Umbilical cord (tissue), 2 donors: ENCODE results near the gene TRMT2B. TPM values are rescaled to one million over a fixed set of nuclear protein-coding genes. Genes with fewer than 3 reads are reported as not detected.
"Not testable (repeated sequence)": the region's sequence is repeated elsewhere in the genome, so short reads cannot be mapped to it uniquely, and the experiment has no call there.

Experiments
- DNase-seq: peaks from one replicate; pipeline ENCODE4 v3.0.0-alpha.2; 2015; ENCODE audit warnings: low spot score
- total RNA-seq: library from RNA; depleted of rRNA; stranded (reverse); fragments of >200 nt; gene quantifications from one replicate; pipeline ENCODE4 v1.2.3, GENCODE V29; 2014; ENCODE audit warnings: low replicate concordance; ENCODE audit not compliant: insufficient read depth

TRMT2B gene
- total RNA-seq, 1 donor from 2014 or later, result 6.0 TPM

GRCh38 chrX:101009090-101009489 is 42.8 kb downstream of the TRMT2B start:
- DNase-seq, result no peak

- no peak for DNase-seq
Observed at GRCh38 chrX:100999451-100999850, 52.5 kb downstream of the TRMT2B start.

DNA sequence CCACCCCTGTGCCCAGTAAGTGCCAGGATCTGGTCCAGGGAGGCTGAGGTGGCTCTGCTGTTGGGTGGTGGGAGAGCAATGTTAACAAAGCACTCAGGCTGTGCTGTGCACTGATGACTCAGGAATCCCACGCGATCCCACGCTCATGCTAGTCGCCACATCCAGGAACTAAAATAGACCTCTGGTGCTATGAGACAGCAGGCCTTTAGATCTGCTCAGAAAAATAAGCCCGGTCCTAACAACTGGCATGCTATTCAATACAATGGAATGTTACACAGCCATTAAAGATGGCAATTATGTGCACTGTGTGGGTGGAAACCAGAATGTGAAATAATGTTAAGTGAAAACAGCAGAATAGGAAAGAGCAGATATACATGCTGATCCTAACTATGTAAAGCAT is 56.4 kb downstream of the TRMT2B start:
- DNase-seq, result no peak

- DNase-seq, result no peak
Observed at GRCh38 chrX:100994352-100995281, 57.3 kb downstream of the TRMT2B start.

DNA sequence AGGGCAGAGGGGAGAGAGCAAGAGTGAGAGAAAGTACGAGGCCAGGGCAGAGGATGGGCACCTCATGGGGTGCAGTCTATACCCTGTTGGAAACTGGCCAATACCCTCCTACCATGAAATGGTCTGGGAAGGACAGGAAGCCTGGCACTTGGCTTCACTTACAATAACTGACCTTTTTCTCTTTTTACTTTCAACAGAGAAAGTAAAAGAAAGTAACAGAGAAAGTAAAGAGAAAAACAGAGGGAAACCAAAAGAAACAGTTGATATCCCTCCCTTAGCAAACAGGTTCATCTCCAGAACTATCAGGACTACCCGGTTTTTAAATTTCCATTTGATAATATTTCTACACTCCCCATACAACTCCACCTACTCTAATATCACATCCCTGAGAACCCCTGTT is 61.8 kb downstream of the TRMT2B start:
- DNase-seq, result no peak

GRCh38 chrX:100984818-100985217 is 67.1 kb downstream of the TRMT2B start:
- no peak for DNase-seq

DNA sequence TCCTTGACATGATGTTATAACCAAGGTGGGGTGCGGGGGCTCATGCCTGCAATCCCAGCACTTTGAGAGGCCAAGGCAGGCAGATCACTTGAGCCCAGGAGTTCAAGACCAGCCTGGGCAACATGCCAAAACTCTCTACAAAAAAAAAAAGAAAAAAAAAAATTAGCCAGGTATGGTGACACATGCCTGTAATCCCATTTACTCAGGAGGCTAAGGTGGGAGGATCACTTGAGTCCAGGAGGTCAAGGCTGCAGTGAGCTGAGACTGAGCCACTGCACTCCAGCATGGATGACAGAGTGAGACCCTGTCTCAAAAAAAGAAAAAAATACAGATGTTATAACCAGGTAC is 70.4 kb downstream of the TRMT2B start:
- not testable (repeated sequence) for DNase-seq

DNA sequence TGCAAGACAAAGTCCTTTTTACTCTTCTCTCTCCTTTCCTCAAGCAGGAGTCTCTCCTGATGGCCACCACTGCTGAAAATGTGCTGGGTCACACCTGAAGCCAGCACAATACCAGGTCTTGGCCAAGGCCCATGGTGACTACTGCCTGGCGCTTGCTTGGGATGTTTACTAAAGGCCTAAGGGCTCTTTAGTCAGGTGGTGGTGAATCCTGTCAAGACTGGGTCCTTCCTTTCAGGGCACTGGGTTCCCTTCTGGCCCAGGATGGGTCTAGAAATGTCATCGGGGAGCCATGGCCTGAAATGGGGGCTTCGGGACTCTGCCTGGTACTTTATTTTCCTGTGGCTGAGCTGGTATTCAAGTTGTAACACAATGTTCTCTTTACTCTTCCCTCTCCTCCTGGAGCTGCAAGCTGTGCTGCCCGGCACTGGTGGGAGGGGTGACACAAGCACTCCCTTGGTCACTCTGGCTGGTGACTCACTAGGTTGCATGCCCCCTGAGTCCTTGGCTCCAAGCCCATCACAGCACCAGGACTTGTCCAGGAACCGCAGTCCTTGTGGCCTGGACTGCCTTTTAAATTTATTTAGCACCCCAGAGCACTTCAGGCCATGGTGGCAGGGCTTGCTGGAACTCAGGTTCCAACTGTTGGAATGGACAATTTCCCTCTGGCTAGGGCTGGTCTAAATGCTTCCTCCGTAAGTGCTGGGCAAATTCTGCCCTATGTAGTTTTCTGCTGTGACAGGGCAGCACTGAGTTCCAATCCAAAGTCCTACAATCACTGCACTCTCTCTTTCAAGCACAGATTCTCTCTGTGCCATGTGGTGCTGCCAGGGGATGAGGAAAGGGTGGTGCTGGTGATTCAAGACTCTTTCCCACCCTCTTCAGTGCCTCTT is 71.1 kb downstream of the TRMT2B start:
- no peak for DNase-seq

DNA sequence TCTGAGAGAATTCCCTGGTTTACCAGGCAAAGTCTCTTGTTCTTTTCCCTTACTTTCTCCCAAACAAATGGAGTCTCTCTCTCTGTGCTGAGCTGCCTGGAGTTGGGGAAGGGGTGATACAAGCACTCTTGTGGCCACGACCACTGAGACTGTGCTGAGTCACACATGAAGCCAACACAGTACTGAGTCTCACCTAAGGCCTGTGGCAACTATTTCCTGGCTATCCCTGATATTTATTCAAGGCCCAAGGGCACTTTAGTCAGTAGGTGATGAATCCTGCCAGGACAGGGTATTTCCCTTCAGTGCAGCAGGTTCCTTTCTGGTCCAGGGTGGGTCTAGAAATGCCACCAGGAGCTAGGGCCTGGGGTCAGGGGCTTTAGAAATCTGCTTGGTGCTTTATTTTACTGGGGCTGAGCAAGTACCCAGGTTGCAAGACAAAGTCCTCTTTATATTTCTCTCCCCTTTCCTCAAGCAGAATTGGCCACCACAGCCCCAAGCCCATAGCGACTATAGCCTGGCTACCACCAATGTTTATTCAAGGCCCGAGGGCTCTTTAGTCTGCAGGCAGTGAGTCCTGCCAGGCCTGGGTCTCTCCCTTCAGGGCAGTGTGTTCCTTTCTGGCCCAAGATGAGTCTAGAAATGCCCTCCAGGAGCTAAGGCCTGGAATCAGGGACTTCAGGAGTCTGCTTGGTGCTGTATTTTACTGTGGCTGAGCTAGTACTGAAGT is 71.9 kb downstream of the TRMT2B start:
- DNase-seq, result no peak

- DNase-seq, result no peak
Observed at GRCh38 chrX:100976211-100976610, 75.7 kb downstream of the TRMT2B start.

DNA sequence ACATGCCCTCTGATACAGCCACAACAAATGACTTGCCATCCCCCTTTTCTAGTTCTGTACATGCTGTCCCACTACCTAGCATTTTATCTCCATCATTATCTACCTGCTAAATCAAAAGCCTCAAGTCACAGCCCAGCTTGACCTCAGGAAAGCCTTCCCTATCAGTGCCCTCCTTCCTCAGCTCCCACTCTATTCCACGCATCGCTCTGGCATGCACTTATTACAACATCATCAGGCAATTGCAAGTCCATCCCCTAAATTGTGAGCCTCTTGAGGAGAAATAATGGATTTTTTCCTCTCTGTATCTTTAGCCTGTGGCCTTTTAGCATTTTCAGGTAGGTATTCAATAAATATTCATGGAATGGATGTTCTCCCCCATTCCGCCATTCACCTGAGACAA is 76.7 kb downstream of the TRMT2B start:
- no peak for DNase-seq

DNA sequence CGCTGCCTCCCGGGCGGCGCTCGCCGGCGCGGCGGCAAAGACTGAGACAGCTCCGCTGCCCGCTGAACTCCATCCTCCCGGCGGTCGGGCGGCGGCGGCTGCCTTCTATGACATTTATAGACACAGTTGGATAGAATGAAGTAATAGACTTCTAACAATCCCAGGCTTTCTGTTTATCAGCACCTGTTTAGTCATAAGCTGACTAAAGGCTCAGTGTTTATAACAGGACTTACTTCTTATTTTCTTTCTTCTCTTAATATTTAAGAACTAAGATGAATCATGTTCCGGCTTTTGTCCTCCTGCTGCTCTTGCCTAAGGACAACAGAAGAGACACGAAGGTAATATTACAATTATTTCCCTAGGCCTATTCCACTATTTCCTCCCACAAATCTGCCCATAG is 78.5 kb downstream of the TRMT2B start:
- DNase-seq, result no peak

- no peak for DNase-seq
Observed at GRCh38 chrX:100969936-100970335, 82.0 kb downstream of the TRMT2B start.

GRCh38 chrX:100969408-100969807 is 82.5 kb downstream of the TRMT2B start, which contains the start of gene ARL13A:
ARL13A (plus strand) TSS chrX:100969708; CDS start chrX:100973690, 3,982 bp downstream.
- no peak for DNase-seq

- DNase-seq, result no peak
Observed at GRCh38 chrX:100964362-100964761, 87.5 kb downstream of the TRMT2B start.

- DNase-seq, result no peak
Observed at GRCh38 chrX:100962811-100963210, 89.1 kb downstream of the TRMT2B start.

Other genes with a start within 250 kb of the TRMT2B start
- 5.3 TPM for gene CSTF2, start 231.7 kb downstream of the TRMT2B start, total RNA-seq
- 0.96 TPM for gene NOX1, start 177.8 kb downstream of the TRMT2B start, total RNA-seq
- 4.3 TPM for gene XKRX, start 123.2 kb downstream of the TRMT2B start, total RNA-seq
- gene ARL13A, start 82.4 kb downstream of the TRMT2B start, total RNA-seq, result not detected
- 3.1 TPM for gene TMEM35A, start 26.8 kb upstream of the TRMT2B start, total RNA-seq
- 9.6 TPM for gene CENPI, start 46.1 kb upstream of the TRMT2B start, total RNA-seq
- 1.4 TPM for gene DRP2, start 167.7 kb upstream of the TRMT2B start, total RNA-seq
- gene TAF7L, start 239.2 kb upstream of the TRMT2B start, total RNA-seq, result not detected